Stimulated activated CD4-positive, alpha-beta T cell treated with anti-CD3 and anti-CD28 coated beads, Interleukin-15, amount 100 ng/mL, for 1 hour (primary cell): ENCODE results near the gene DOCK8.
A peak's percentile ranks its signal among the peaks of the same experiment; 100 is the strongest.

Source experiments
- DNase-seq, 2 donors: peaks; one replicate each; pipeline ENCODE4 v3.0.0-alpha.2; 2020; ENCODE audit warnings: low read depth in 1 of 2, low spot score in 1 of 2

Gene DOCK8

GRCh38 chr9:266228-266627, 51.6 kb downstream of the DOCK8 start:
- no peak for DNase-seq

GRCh38 chr9:268616-269015, 54.0 kb downstream of the DOCK8 start:
- DNase-seq = no peak

- no peak for DNase-seq
These were observed 54.5 kb downstream of the DOCK8 start for GRCh38 chr9:269081-269711.

- no peak for DNase-seq
These were observed 56.1 kb downstream of the DOCK8 start for GRCh38 chr9:270657-271237.

- peak; percentile 21 to 40 for DNase-seq
These were observed 57.9 kb downstream of the DOCK8 start for GRCh38 chr9:272251-273213.

- DNase-seq = no peak
These were observed 59.7 kb downstream of the DOCK8 start for GRCh38 chr9:274406-274805.

- DNase-seq = no peak
These were observed 63.1 kb downstream of the DOCK8 start for GRCh38 chr9:277601-278295.

GRCh38 chr9:278651-279050, 64.0 kb downstream of the DOCK8 start:
- no peak for DNase-seq

- no peak for DNase-seq
These were observed 65.0 kb downstream of the DOCK8 start for GRCh38 chr9:279674-280073.

- DNase-seq = no peak
These were observed 67.3 kb downstream of the DOCK8 start for GRCh38 chr9:281741-282645.

GRCh38 chr9:286071-286740, 71.5 kb downstream of the DOCK8 start:
- no peak for DNase-seq

GRCh38 chr9:289121-289520, 74.5 kb downstream of the DOCK8 start:
- DNase-seq = no peak

GRCh38 chr9:292915-293314, 78.2 kb downstream of the DOCK8 start:
- no peak for DNase-seq

GRCh38 chr9:295576-295975, 80.9 kb downstream of the DOCK8 start:
- no peak for DNase-seq

- DNase-seq = no peak
These were observed 81.7 kb downstream of the DOCK8 start for GRCh38 chr9:296411-296810.

GRCh38 chr9:297104-297972, 82.7 kb downstream of the DOCK8 start:
- no peak for DNase-seq

- DNase-seq = no peak
These were observed 88.8 kb downstream of the DOCK8 start for GRCh38 chr9:303502-303901.

- no peak for DNase-seq
These were observed 89.4 kb downstream of the DOCK8 start for GRCh38 chr9:304106-304505.
